ENCODE results near the gene SHC4. TPM values are rescaled to one million over a fixed set of nuclear protein-coding genes. Genes with fewer than 3 reads are reported as not detected.
"Not testable (repeated sequence)": the region's sequence is repeated elsewhere in the genome, so short reads cannot be mapped to it uniquely, and the experiment has no call there.

The SHC4 gene
- polyA plus RNA-seq, 1 donor from 2014 or later = 4.5 TPM

DNA sequence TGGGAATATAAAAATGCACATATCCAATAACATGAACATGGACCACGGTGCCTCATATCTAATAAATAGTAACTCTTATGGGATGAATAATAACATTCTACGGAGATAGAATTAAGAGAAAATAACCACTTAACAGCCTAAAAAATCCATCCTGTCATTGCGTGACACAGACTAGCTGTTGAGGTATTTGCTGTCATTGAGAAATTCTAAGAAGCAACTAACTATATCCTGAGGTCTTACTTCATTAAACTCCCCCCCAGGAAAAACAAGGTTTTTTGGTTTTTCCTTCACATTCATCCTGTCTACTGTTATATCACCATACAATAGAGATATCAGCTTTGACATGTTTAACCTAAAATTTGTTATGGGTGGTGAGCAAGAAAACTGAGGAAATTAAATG lies 167.2 kb downstream of the SHC4 start:
- H2AFZ ChIP-seq (ENCODE audit: low read depth, low read length) = no peak overlapping the region
- H4K20me1 ChIP-seq (ENCODE audit: insufficient read depth) = no peaks in the 10 kb centered on the region
- no peaks in the 10 kb centered on the region for H3K79me2 ChIP-seq (replicated peaks; ENCODE audit: insufficient read depth, low read length)
- TF ChIP-seq TAF1 (IDR thresholded peaks at IDR 0.05; ENCODE audit: low read depth) (no peak), EZH2 (IDR thresholded peaks at IDR 0.05; ENCODE audit: borderline replicate concordance, insufficient read depth, low read length, poor library complexity, severe bottlenecking) (no peak), MXI1 (conservative IDR thresholded peaks at IDR 0.05; ENCODE audit: poor library complexity, severe bottlenecking) (no peak), RAD21 (conservative IDR thresholded peaks at IDR 0.05) (no peak)
- no peaks in the 10 kb centered on the region for H3K27me3 ChIP-seq (ENCODE audit: insufficient read depth, low read depth, low read length)
- no peaks in the 10 kb centered on the region for H3K9me3 ChIP-seq (ENCODE audit: low read length)
- no peak overlapping the region for H3K4me3 ChIP-seq (ENCODE audit: low read length)
- no peaks in the 10 kb centered on the region for H3F3A ChIP-seq (ENCODE audit: insufficient read depth, low read length, poor library complexity, severe bottlenecking)
- no peak overlapping the region for H3K9ac ChIP-seq (ENCODE audit: low read length)
- no peak overlapping the region for H3K4me2 ChIP-seq (ENCODE audit: low read length)
- H3K36me3 ChIP-seq (ENCODE audit: insufficient read depth, low read length) = no peaks in the 10 kb centered on the region
- H3K9me2 ChIP-seq (ENCODE audit: insufficient read depth, low read length) = no peaks in the 10 kb centered on the region
- no peak overlapping the region for H3K27ac ChIP-seq (ENCODE audit: low read length)

- H3K27ac ChIP-seq (ENCODE audit: low read length) = no peak overlapping the region
- no peak overlapping the region for H3K4me3 ChIP-seq (ENCODE audit: low read length)
- H3K9ac ChIP-seq (ENCODE audit: low read length) = no peak overlapping the region
- no peak for TF ChIP-seq MXI1 (conservative IDR thresholded peaks at IDR 0.05; ENCODE audit: poor library complexity, severe bottlenecking)
- TF ChIP-seq SMC3 (conservative IDR thresholded peaks at IDR 0.05; ENCODE audit: poor library complexity) = no peak
- no peak for TF ChIP-seq POLR2AphosphoS5 (IDR thresholded peaks at IDR 0.05)
- TF ChIP-seq RAD21 (conservative IDR thresholded peaks at IDR 0.05) = no peak
- no peaks in the 10 kb centered on the region for H3K79me2 ChIP-seq (replicated peaks; ENCODE audit: insufficient read depth, low read length)
- H2AFZ ChIP-seq (ENCODE audit: low read depth, low read length) = no peak overlapping the region
- no peaks in the 10 kb centered on the region for H3K9me3 ChIP-seq (ENCODE audit: low read length)
- no peaks in the 10 kb centered on the region for H3F3A ChIP-seq (ENCODE audit: insufficient read depth, low read length, poor library complexity, severe bottlenecking)
- H4K20me1 ChIP-seq (ENCODE audit: insufficient read depth) = no peaks in the 10 kb centered on the region
- H3K4me2 ChIP-seq (ENCODE audit: low read length) = no peak overlapping the region
- H3K36me3 ChIP-seq (ENCODE audit: insufficient read depth, low read length) = no peaks in the 10 kb centered on the region
- H3K9me2 ChIP-seq (ENCODE audit: insufficient read depth, low read length) = no peaks in the 10 kb centered on the region
- H3K27me3 ChIP-seq (ENCODE audit: insufficient read depth, low read depth, low read length) = no peaks in the 10 kb centered on the region
Observed at GRCh38 chr15:48795901-48796300, 167.8 kb downstream of the SHC4 start.

DNA sequence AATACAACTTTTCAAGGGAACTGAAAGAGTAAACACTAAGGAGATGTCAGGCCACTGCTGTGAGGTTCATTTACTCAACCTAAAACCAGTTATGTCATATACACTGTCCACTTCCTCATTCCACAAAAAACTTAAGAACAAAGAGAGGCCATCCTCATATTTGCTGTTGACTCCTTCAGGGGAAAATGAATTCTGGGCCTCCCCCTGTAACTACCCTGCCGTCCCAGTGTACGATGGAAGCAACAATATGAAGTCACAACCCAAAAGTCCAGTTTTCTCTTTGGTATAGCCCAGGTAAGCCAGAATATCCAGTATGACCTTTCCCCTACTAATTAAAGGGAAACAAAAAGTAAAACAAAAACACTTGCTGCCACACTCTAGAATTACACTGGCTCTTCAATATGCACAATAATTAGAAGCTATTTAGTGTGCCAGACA lies 169.0 kb downstream of the SHC4 start:
- H3K4me3 ChIP-seq (ENCODE audit: low read length) = no peak overlapping the region
- TF ChIP-seq EZH2 (IDR thresholded peaks at IDR 0.05; ENCODE audit: borderline replicate concordance, insufficient read depth, low read length, poor library complexity, severe bottlenecking) (no peak), RAD21 (conservative IDR thresholded peaks at IDR 0.05) (no peak)
- TF ChIP-seq, protein P1, sequence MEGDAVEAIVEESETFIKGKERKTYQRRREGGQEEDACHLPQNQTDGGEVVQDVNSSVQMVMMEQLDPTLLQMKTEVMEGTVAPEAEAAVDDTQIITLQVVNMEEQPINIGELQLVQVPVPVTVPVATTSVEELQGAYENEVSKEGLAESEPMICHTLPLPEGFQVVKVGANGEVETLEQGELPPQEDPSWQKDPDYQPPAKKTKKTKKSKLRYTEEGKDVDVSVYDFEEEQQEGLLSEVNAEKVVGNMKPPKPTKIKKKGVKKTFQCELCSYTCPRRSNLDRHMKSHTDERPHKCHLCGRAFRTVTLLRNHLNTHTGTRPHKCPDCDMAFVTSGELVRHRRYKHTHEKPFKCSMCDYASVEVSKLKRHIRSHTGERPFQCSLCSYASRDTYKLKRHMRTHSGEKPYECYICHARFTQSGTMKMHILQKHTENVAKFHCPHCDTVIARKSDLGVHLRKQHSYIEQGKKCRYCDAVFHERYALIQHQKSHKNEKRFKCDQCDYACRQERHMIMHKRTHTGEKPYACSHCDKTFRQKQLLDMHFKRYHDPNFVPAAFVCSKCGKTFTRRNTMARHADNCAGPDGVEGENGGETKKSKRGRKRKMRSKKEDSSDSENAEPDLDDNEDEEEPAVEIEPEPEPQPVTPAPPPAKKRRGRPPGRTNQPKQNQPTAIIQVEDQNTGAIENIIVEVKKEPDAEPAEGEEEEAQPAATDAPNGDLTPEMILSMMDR (IDR thresholded peaks at IDR 0.05; ENCODE audit: poor library complexity, severe bottlenecking) = no peak
- no peaks in the 10 kb centered on the region for H3K36me3 ChIP-seq (ENCODE audit: insufficient read depth, low read length)
- H3K4me2 ChIP-seq (ENCODE audit: low read length) = no peak overlapping the region
- no peaks in the 10 kb centered on the region for H3K27me3 ChIP-seq (ENCODE audit: insufficient read depth, low read depth, low read length)
- H3K9me3 ChIP-seq (ENCODE audit: low read length) = no peaks in the 10 kb centered on the region
- no peak overlapping the region for H3K9ac ChIP-seq (ENCODE audit: low read length)
- H4K20me1 ChIP-seq (ENCODE audit: insufficient read depth) = no peaks in the 10 kb centered on the region
- no peak overlapping the region for H2AFZ ChIP-seq (ENCODE audit: low read depth, low read length)
- H3F3A ChIP-seq (ENCODE audit: insufficient read depth, low read length, poor library complexity, severe bottlenecking) = no peaks in the 10 kb centered on the region
- H3K9me2 ChIP-seq (ENCODE audit: insufficient read depth, low read length) = no peaks in the 10 kb centered on the region
- no peak overlapping the region for H3K27ac ChIP-seq (ENCODE audit: low read length)
- no peaks in the 10 kb centered on the region for H3K79me2 ChIP-seq (replicated peaks; ENCODE audit: insufficient read depth, low read length)

DNA sequence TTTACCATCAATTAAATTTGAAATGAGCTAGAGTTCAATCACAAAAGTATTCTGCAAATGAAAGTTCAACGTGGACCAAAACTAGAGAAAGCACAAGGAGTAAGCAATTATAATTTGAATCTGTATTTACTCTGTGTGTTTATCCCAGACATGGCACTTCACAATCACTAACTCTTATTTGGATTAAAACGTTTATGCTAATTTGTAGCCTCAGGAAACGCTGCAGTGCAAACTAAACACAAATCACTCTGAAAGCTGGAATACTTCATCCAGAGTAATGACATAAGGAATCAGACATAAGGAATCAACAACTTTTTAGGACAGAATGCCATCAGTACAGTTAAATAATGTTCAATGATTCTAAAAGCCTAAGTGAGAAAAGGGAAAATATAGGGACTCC lies 171.3 kb downstream of the SHC4 start:
- H3K27ac ChIP-seq (ENCODE audit: low read length) = no peak overlapping the region
- H3K4me2 ChIP-seq (ENCODE audit: low read length) = no peak overlapping the region
- H3K9me2 ChIP-seq (ENCODE audit: insufficient read depth, low read length) = no peaks in the 10 kb centered on the region
- H3K9ac ChIP-seq (ENCODE audit: low read length) = no peak overlapping the region
- H3K4me3 ChIP-seq (ENCODE audit: low read length) = no peak overlapping the region
- H3F3A ChIP-seq (ENCODE audit: insufficient read depth, low read length, poor library complexity, severe bottlenecking) = no peaks in the 10 kb centered on the region
- H3K79me2 ChIP-seq (replicated peaks; ENCODE audit: insufficient read depth, low read length) = no peaks in the 10 kb centered on the region
- TF ChIP-seq RAD21 (conservative IDR thresholded peaks at IDR 0.05) (no peak), MXI1 (conservative IDR thresholded peaks at IDR 0.05; ENCODE audit: poor library complexity, severe bottlenecking) (no peak), EP300 (conservative IDR thresholded peaks at IDR 0.05; ENCODE audit: poor library complexity, severe bottlenecking) (no peak)
- TF ChIP-seq, protein P1 (IDR thresholded peaks at IDR 0.05; ENCODE audit: poor library complexity, severe bottlenecking) = no peak
- no peaks in the 10 kb centered on the region for H3K9me3 ChIP-seq (ENCODE audit: low read length)
- H4K20me1 ChIP-seq (ENCODE audit: insufficient read depth) = no peaks in the 10 kb centered on the region
- H3K36me3 ChIP-seq (ENCODE audit: insufficient read depth, low read length) = no peaks in the 10 kb centered on the region
- H2AFZ ChIP-seq (ENCODE audit: low read depth, low read length) = no peak overlapping the region
- no peaks in the 10 kb centered on the region for H3K27me3 ChIP-seq (ENCODE audit: insufficient read depth, low read depth, low read length)

DNA sequence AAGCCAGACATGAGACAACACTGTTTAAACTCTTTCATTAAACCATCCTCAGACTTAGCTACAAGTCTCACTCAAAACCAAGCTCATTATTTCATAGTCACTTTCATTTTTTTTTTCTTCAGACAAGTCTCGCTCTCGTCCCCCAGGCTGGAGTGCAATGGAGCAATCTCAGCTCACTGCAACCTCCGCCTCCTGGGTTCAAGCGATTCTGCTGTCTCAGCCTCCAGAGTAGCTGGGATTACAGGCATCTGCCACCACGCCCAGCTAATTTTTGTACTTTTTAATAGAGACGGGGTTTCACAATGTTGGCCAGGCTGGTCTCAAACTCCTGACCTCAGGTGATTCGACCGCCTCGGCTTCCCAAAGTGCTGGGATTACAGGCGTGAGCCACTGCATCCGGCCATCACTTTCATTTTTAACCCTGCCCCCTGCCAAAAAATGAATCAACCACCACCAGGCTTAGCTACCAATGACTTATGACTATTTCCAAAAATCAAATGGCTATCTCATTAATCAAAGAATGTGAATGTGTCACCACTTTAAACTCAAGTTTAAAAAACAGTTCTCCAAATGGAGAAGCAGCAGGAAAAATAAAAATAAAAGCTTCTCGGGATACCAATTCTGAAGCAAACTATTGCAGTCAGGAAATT lies 173.1 kb downstream of the SHC4 start:
- H3K4me2 ChIP-seq (ENCODE audit: low read length); H3K9me3 ChIP-seq (ENCODE audit: low read length); H3K79me2 ChIP-seq (replicated peaks; ENCODE audit: insufficient read depth, low read length); H3K27ac ChIP-seq (ENCODE audit: low read length); H3K27me3 ChIP-seq (ENCODE audit: insufficient read depth, low read depth, low read length); H2AFZ ChIP-seq (ENCODE audit: low read depth, low read length); H3K4me3 ChIP-seq (ENCODE audit: low read length); H3K9ac ChIP-seq (ENCODE audit: low read length); H3K36me3 ChIP-seq (ENCODE audit: insufficient read depth, low read length); H4K20me1 ChIP-seq (ENCODE audit: insufficient read depth); H3F3A ChIP-seq (ENCODE audit: insufficient read depth, low read length, poor library complexity, severe bottlenecking); H3K9me2 ChIP-seq (ENCODE audit: insufficient read depth, low read length): not testable (repeated sequence)
